Endometrial microvascular endothelial cells (primary cell): ENCODE measurements around the gene NET1. TPM values are rescaled to one million over a fixed set of nuclear protein-coding genes. Genes with fewer than 3 reads are reported as not detected.
"Not testable (repeated sequence)": the region's sequence is repeated elsewhere in the genome, so short reads cannot be mapped to it uniquely, and the experiment has no call there.

Experiments used
- in situ Hi-C: cut with HindIII; loops from 2 replicates; pipeline ENCODE4 v1.10.0; 2017; ENCODE audit warnings: low sequenced_read_pairs, low pct_unique_long_range_greater_than_20kb; ENCODE audit errors: inconsistent ontology term
- total RNA-seq: library from RNA; depleted of rRNA; stranded (reverse); fragments of >200 nt; gene quantifications from one replicate; pipeline ENCODE4 v1.2.3, GENCODE V29; 2015; ENCODE audit errors: inconsistent ontology term

The NET1 gene, protein sequence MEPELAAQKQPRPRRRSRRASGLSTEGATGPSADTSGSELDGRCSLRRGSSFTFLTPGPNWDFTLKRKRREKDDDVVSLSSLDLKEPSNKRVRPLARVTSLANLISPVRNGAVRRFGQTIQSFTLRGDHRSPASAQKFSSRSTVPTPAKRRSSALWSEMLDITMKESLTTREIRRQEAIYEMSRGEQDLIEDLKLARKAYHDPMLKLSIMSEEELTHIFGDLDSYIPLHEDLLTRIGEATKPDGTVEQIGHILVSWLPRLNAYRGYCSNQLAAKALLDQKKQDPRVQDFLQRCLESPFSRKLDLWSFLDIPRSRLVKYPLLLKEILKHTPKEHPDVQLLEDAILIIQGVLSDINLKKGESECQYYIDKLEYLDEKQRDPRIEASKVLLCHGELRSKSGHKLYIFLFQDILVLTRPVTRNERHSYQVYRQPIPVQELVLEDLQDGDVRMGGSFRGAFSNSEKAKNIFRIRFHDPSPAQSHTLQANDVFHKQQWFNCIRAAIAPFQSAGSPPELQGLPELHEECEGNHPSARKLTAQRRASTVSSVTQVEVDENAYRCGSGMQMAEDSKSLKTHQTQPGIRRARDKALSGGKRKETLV
- total RNA-seq, result 41.0 TPM

DNA sequence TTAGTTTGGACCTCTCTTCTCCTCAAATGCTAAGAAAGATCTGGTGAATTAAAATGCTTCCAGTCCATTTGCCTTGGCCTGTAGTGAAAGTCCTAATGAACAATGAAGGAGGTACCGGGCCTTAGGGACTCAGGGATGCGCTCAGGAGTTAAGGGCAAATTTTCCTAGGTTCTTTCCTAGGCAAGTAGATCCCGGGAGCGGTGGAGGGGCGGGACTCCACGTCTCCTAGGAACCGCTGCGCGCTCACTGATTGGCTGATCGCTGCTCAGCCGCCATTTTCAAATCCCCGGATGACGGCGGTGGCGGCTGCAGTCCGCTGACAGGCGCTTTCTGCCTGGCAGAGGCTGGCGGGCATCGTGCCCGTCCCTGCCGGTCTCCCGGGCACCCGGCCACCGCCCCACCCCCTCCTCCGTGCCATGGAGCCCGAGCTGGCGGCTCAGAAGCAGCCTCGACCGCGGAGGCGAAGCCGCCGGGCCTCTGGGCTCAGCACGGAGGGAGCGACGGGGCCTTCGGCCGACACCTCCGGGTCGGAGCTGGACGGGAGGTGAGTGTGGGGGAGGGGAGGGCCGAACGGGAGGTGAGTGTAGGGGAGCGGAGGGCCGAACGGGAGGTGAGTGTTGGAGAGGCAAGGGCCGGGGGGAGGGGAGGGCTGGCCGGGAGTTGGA lies at the start of gene NET1:
Gene NET1 (plus strand): TSS at position 281 of the 665 bp plus-strand sequence. CDS start 136 bp downstream, at position 417.
- in situ Hi-C loops, result no loop called here

DNA sequence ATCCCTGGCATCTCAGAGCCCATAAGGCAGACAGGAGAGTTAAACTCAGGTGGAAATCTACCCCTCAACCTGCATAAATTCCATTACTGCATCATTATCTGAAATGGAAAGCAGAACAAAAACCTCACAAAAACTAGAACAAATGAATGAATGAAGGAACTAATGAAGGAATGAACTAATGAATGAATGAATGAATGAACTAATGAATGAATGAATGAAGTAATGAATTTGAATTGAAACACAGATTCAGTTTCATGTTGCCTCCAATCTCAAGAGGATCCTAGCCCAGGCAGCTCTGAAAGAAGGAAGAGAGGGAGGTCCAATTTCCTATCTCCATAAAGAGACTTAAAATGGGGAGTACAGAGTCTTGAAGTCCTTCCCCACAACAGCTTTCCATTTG lies 49.5 kb upstream of the NET1 start:
- in situ Hi-C loops, result no loop called here

DNA sequence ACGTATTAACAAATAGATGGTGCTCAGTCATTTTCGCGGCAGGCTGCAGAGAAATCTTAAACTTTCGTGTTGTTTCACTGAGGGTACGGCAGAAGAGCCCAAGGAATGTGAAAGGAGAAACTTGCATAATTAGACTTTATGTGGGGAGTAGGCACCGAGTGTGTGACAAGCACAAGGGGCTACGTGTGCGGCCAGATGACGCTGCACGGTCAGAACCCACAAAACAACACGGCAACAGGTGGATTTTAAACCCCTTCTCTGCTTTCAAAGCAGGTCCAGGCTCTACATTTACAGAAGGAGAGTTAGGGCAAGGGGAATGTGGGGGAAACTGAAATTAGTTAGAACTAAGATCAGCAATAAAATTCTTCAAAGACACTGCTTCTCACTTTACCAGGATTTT lies 48.0 kb upstream of the NET1 start:
- in situ Hi-C loops, result no loop called here

DNA sequence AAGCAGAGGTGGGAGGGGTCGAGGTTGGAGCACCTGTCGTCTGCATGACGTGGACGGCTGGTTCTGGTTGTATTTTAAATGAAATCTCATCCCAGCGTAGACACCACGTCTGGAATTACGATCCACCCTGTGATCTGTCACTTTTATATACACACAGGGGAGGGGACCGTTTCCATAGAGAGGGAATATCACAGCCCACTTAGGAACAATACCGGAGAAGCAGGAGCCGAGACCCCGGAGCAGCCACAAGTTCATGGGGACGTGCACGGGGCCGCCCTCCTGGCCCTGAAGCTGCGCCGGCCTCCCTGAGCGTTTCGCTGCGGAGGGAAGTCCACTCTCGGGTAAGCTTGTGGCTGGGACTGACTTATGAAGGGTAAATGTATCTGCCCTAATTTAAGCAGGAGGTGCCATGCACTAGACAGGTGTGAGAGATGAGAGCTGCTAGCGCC lies 47.4 kb upstream of the NET1 start, which contains the start of gene UCN3:
Gene UCN3 (plus strand): TSS at position 77 of the 449 bp plus-strand sequence. CDS start 8,755 bp downstream, outside the sequence.
- in situ Hi-C loops, result no loop called here

DNA sequence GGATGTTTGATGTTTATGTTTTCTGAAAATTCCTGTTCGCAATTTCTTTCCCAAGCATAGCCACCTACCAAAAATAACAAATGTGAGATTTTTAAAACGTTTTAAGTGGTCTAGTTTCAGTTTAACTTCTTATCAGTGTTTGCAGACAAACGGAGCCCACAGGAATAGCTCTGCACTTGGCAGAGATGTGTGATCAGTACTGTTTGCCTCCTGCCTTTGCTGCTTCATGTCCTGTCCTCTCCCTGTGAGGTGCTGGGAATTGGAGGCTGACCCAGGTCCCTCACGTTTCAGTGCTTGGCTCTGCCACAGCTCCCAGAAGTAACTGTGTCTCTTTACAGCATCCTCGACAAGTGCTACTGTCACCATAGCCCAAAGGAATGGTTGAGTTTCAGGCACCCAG lies 46.4 kb upstream of the NET1 start:
- in situ Hi-C loops, result no loop called here

DNA sequence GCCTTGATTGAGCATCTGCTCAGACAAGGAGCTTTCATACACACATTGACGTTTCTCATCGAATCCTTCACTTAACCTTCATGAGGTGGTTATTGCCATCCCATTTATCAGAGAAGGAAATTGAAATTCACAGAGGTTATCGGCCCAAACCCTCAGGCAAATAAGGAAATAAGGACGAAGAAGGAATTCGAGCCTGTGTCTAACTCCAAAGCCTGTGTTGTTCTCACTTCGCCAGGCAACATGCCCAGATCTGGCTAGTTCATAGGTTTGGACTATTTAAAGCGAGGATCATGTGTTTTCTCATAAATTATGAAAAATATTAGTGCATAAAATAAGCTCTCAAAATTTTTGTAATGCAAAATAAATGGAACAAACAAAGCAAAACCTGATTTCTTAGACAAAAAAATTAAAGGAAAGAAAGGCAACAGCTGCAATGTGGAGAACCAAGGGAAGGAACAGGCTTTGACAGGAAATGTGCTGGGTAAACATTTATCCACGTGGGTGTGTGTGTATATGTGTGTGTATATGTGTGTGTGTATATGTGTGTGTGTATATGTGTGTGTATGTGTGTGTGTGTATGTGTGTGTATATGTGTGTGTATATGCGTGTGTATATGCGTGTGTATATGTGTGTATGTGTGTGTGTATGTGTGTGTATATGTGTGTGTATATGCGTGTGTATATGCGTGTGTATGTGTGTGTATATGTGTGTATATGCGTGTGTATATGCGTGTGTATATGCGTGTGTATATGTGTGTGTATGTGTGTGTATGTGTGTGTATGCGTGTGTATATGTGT lies 42.8 kb upstream of the NET1 start:
- in situ Hi-C loops, result no loop called here

DNA sequence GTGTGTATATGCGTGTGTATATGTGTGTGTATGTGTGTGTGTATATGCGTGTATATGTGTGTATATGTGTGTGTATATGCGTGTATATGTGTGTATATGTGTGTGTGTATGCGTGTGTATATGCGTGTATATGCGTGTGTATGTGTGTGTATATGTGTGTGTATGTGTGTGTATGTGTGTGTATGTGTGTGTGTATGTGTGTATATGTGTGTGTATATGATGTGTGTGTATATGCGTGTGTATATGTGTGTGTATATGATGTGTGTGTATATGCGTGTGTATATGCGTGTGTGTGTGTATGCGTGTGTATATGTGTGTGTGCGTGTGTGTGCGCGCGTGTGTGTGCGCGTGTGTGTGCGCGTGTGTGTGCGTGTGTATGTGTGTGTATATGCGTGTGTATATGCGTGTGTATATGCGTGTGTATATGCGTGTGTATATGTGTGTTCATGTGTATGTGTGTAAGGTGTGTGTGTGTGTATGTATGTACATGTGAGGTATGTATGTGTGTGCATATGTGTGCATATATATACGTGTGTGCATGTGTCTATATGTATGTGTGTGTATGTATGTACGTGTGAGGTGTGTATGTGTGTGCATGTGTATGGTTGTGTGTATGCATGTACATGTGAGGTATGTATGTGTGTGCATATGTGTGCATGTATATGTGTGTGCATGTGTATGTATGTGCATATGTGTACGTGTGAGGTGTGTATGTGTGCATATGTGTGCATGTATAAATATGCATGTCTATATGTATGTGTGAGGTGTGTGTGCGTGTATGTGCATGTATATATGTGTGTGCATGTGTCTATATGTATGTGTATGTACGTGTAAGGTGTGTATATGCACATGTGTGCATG lies 41.6 kb upstream of the NET1 start:
- in situ Hi-C loops, result no loop called here

DNA sequence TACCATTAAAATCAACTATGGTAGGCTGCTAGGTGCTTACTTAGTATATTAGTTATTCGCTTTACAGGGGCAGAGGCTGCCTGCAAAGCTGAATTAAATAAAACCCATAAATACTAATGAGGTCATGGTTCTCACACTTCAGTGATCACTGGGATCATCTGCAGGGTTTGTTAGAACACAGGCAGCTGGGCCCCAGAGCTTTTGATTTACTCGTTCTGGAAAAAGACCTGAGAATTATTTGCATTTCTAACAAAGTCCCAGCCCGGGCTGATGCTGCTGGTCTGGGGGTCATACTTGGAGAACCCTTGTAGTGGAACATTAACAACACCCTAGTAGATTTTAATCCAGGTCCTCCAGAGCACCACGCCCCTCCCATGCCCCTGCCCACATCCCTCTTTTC lies 39.0 kb upstream of the NET1 start:
- in situ Hi-C loops, result no loop called here

DNA sequence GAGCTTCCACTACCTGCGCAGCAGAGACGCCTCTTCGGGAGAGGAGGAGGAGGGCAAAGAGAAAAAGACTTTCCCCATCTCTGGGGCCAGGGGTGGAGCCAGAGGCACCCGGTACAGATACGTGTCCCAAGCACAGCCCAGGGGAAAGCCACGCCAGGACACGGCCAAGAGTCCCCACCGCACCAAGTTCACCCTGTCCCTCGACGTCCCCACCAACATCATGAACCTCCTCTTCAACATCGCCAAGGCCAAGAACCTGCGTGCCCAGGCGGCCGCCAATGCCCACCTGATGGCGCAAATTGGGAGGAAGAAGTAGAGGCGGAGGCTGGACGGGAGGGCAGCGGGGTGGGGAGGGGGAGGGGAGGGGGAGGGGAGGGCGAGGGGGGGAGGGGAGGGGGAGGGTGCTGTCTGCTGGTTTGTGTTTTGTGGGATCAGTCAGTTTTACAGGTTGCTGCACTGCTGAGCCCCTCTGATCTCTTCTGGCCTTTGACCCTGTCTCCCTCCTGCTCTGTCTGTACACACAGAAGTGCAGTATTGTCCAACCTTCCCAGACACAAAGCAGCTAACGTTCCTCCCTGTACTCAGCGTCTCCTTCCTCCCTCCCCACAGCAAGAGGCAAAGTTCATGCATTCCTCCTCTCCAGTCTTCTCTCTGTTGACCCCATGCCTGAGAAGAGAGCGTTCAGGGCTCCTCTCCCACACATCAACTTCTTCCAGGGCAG lies 38.3 kb upstream of the NET1 start:
- in situ Hi-C loops, result no loop called here

DNA sequence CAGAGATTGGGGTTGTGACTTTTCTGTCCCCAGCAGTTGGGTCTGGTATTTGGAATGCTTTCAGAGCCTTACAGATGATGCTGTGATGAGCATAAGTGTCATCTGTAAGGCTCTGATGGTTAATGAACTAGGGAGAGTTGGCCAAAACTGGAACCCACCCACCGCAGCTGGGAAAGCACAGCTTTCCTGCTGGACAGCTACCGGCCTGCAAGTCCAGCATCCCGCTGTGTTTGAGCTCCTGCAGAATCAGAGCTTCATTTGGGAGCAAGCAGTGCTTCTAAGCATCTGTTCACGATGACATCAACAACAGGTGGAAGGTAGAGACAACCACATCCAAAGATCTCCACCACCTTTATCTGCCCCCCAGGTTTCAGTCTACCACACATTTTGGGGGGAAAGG lies 35.9 kb upstream of the NET1 start:
- in situ Hi-C loops, result no loop called here

DNA sequence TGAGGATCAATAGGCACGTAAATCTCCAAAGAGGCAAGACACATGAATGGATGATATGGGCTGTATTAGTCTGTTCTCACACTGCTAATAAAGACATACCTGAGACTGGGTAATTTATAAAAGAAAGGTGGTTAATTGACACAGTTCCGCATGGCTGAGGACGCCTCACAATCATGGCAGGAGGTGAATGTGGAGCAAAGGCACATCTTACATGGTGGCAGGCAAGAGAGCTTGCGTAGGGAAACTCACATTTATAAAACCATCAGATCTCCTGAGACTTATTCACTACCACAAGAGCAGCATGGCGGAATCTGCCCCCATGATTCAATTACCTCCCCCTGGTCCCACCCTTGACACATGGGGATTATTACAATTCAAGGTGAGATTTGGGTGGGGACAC lies 33.2 kb upstream of the NET1 start:
- in situ Hi-C loops, result not testable (repeated sequence)

DNA sequence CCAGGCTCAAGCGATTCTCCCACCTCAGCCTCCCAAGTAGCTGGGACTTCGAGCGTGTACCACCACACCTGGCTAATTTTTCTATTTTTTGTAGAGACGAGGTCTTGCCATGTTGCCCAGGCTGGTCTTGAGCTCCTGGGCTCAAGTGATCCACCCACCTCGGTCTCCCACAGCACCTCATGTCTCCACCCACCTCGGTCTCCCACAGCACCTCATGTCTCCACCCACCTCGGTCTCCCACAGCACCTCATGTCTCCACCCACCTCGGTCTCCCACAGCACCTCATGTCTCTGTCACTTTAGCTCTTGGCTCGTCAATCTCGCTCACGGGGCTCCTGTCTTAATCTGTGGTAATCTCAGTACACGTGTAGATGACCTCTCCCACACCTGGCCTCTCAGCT lies 32.0 kb upstream of the NET1 start:
- in situ Hi-C loops, result not testable (repeated sequence)

DNA sequence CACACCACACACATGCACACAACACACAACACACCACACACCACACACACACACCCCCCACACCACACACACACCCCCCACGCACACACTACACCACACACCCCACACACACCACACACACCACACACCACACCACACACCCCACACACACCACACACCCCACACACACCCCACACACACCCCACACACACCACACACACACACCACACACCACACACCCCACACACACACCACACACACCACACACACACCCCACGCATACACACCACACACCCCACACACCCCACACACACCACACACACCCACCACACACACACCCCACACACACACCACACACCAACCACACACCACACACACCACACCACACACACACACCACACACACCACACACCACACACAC lies 31.2 kb upstream of the NET1 start:
- in situ Hi-C loops, result no loop called here

DNA sequence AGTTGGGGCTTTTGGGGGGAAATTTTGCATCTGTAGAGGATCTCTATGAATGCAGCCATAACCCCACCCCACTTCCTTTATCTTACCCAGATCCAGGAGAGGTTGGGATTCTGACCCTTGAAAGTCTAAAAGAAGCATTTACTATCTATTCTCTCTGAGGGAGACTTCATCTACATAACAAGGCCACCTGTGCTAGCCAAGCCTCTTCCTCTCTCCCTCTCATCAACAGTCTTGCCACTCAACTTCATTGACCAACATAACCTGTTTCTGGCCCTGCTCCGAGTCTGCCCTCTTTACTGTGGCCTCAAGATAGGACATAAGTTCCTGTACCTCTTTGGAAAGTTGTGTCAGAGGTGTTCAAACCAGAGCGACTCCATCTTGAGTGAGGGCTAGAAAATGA lies 27.1 kb upstream of the NET1 start:
- in situ Hi-C loops, result no loop called here

DNA sequence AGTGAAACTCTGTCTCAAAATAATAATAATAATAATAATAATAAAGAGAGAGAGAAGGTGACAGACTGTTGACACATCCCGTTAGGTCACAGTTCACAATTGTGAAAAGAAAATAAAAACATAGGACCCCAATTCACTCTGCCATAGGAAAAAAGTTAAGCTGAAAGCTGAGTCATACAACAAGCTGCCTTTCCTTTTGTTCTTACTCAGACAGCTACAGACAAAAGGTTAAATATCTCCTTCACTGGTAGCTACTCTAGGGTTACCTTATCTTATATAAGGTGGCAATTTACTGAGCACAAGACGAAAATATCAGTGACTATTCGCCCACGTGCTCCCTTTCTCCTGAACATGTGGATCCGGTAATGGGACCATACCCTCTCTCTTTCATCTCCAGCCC lies 25.2 kb upstream of the NET1 start:
- in situ Hi-C loops, result no loop called here

DNA sequence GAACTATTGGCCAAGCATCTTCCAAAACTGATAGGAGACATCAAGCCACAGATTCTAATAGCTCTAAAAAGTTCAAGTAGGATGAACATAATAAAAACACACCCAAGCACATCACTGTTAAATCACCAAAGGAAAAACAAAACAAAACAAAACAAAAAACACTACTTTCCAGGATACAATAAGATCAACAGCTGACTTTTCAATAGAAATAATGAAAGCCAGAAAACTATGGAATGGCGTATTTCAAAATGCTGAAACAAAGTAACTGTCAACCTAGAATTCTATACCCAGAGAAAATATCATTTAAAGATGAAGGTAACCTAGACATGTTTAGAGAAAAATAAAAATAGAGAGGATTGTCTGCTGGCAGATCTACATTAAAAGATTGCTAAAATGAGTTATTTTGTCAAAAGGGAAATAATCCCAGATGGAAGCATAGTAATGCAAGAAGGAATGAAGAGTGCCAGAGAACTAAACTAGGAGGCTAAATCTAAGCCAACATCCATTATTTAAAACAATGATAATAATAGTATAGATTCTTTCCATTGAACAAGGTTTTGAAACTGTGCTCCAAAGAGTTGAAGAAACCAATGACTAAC lies 21.7 kb upstream of the NET1 start:
- in situ Hi-C loops, result no loop called here

DNA sequence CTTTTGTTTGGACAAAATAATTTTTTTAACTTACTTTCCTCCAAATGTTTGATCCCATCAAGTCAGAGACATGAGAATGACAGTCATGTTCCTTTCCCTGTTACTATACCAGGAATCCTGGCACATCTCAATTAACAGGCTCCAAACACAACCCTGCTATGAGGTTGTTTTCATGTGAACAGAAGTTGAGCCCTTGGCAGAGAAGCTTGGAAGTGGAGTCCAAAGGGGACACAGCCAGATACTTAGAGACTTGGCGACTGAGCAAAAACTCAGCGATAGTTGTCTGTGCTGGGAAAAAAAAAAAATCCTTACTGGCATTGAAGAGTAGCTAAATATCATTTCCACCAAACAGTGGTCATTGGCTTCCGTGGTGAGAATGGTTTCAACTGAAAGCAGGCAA lies 20.6 kb upstream of the NET1 start:
- in situ Hi-C loops, result no loop called here
